Astrocyte (in vitro differentiated cells and primary cell): Measurements from ENCODE around the gene SPTBN5. TPM values are rescaled to one million over a fixed set of nuclear protein-coding genes. Genes with fewer than 3 reads are reported as not detected.

Experiments
- DNase-seq: peaks from one replicate; pipeline ENCODE4 v3.0.0-alpha.2; 2010; ENCODE audit warnings: low read depth
- FAIRE-seq: peaks from 2 replicates; lab custom pipeline; 2011; peaks lifted over from hg19 to GRCh38; lab: Jason Lieb, UNC
- H2AFZ ChIP-seq: 2 replicates; pipeline ENCODE4 v1.6.0; 2012; ENCODE audit warnings: low read depth, low read length, inconsistent platforms
- H3K27ac ChIP-seq: 2 replicates; pipeline ENCODE4 v1.5.1; 2011; ENCODE audit warnings: low read depth, low read length, inconsistent platforms
- H3K27me3 ChIP-seq: 2 replicates; pipeline ENCODE4 v1.6.0; 2011; ENCODE audit warnings: low read length, inconsistent platforms; ENCODE audit not compliant: insufficient read depth
- H3K36me3 ChIP-seq: 2 replicates; pipeline ENCODE4 v1.5.1; 2011; ENCODE audit warnings: low read length, inconsistent platforms; ENCODE audit not compliant: insufficient read depth
- H3K4me1 ChIP-seq: 2 replicates; pipeline ENCODE4 v1.5.1; 2011; ENCODE audit warnings: low read length, inconsistent platforms; ENCODE audit not compliant: insufficient read depth
- H3K4me2 ChIP-seq: 2 replicates; pipeline ENCODE4 v1.6.0; 2012; ENCODE audit warnings: low read length, inconsistent platforms
- H3K4me3 ChIP-seq: 2 replicates; pipeline ENCODE4 v1.5.1; 2011; ENCODE audit warnings: low read depth, mild to moderate bottlenecking, low read length, inconsistent platforms; ENCODE audit not compliant: insufficient read depth
- H3K79me2 ChIP-seq: 2 replicates; pipeline ENCODE4 v1.6.0; 2012; ENCODE audit warnings: mild to moderate bottlenecking, low read length, inconsistent platforms; ENCODE audit not compliant: insufficient read depth
- H3K9ac ChIP-seq: 2 replicates; pipeline ENCODE4 v1.6.0; 2012; ENCODE audit warnings: mild to moderate bottlenecking, low read length, inconsistent platforms
- H3K9me3 ChIP-seq: 2 replicates; pipeline ENCODE4 v1.5.1; 2012; ENCODE audit warnings: low read depth, mild to moderate bottlenecking, low read length, inconsistent platforms; ENCODE audit not compliant: insufficient read depth
- H4K20me1 ChIP-seq: 2 replicates; pipeline ENCODE4 v1.6.0; 2012; ENCODE audit warnings: low read length, inconsistent platforms; ENCODE audit not compliant: insufficient read depth
- H3K27ac Mint-ChIP-seq: one replicate; pipeline ENCODE4 v1.8.0; 2021; ENCODE audit warnings: mild to moderate bottlenecking, mixed read lengths; ENCODE audit not compliant: unreplicated experiment
- H3K27me3 Mint-ChIP-seq: one replicate; pipeline ENCODE4 v1.8.0; 2021; ENCODE audit warnings: low read depth, mixed read lengths; ENCODE audit not compliant: unreplicated experiment
- H3K36me3 Mint-ChIP-seq: one replicate; pipeline ENCODE4 v1.8.0; 2021; ENCODE audit warnings: low read depth, mixed read lengths; ENCODE audit not compliant: unreplicated experiment
- H3K4me1 Mint-ChIP-seq: one replicate; pipeline ENCODE4 v1.8.0; 2021; ENCODE audit warnings: low read depth, mixed read lengths; ENCODE audit not compliant: unreplicated experiment
- H3K4me3 Mint-ChIP-seq: one replicate; pipeline ENCODE4 v1.8.0; 2021; ENCODE audit warnings: mild to moderate bottlenecking, moderate library complexity, mixed read lengths; ENCODE audit not compliant: unreplicated experiment
- H3K9me3 Mint-ChIP-seq: one replicate; pipeline ENCODE4 v1.8.0; 2021; ENCODE audit warnings: mild to moderate bottlenecking, mixed read lengths; ENCODE audit not compliant: unreplicated experiment
- EZH2 ChIP-seq: IDR thresholded peaks from 2 replicates; pipeline ENCODE4 v1.6.1; 2012; ENCODE audit warnings: mild to moderate bottlenecking, low read length, inconsistent platforms; ENCODE audit not compliant: insufficient read depth
- total RNA-seq: library from RNA; stranded (reverse); gene quantifications from 2 replicates; pipeline ENCODE4 v1.2.1, GENCODE V29; 2021
- TF ChIP-seq, protein P1 (sequence below): IDR thresholded peaks from 2 replicates; pipeline ENCODE4 v1.5.1; 2011; ENCODE audit warnings: low read depth, mild to moderate bottlenecking, inconsistent platforms, low read length, moderate library complexity; ENCODE audit not compliant: insufficient read depth

SPTBN5 gene
- total RNA-seq, 1 donor from 2014 or later = 5.3 TPM

DNA sequence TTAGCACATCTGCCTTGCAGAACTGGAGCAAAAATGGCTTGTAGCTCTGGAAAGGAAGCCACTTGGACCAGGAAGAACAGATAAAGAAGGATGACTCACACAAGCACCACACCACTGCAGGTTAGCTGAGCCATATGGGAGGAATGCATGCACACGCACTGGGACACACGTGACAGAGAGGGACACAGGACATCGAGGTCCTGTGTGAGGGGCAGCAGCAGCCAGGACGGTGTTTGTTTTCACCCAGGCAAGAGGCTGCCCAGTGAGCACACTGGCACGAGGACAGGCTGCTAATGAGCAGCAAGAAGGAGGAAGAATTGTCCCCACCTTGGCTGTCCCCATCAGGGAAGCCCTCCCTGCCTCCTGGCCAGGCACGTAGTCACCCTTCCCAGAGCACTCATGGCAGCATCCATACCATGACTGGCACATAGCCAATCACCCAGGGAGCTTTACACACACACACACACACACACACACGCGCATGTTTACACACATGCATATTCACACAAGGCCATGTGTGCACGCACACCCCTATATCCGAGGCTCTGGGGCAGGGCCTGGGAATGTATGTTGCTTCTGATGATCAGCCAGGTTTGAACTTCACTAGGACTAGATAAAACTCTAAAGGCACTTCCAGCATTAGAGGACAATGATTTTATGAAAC is 24.0 kb upstream of the SPTBN5 start:
- no peak for TF ChIP-seq EZH2
- TF ChIP-seq, protein P1, sequence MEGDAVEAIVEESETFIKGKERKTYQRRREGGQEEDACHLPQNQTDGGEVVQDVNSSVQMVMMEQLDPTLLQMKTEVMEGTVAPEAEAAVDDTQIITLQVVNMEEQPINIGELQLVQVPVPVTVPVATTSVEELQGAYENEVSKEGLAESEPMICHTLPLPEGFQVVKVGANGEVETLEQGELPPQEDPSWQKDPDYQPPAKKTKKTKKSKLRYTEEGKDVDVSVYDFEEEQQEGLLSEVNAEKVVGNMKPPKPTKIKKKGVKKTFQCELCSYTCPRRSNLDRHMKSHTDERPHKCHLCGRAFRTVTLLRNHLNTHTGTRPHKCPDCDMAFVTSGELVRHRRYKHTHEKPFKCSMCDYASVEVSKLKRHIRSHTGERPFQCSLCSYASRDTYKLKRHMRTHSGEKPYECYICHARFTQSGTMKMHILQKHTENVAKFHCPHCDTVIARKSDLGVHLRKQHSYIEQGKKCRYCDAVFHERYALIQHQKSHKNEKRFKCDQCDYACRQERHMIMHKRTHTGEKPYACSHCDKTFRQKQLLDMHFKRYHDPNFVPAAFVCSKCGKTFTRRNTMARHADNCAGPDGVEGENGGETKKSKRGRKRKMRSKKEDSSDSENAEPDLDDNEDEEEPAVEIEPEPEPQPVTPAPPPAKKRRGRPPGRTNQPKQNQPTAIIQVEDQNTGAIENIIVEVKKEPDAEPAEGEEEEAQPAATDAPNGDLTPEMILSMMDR = no peak
- H3K27me3 Mint-ChIP-seq = no peaks in the 10 kb centered on the region
- H3K9ac ChIP-seq = no peak overlapping the region
- H3K27ac Mint-ChIP-seq = peak overlapping the region; percentile 63
- no peak overlapping the region for H2AFZ ChIP-seq
- no peaks in the 10 kb centered on the region for H3K27me3 ChIP-seq
- H3K79me2 ChIP-seq = peaks cover 7% of the 10 kb centered on the region
- H3K9me3 Mint-ChIP-seq = no peaks in the 10 kb centered on the region
- peaks cover 74% of the 10 kb centered on the region for H4K20me1 ChIP-seq
- H3K4me3 Mint-ChIP-seq = peak overlapping the region; percentile 47
- peaks cover 35% of the 10 kb centered on the region for H3K36me3 Mint-ChIP-seq
- H3K4me1 Mint-ChIP-seq = peaks cover 63% of the 10 kb centered on the region
- FAIRE-seq (peak; percentile 5), DNase-seq (peak; percentile 83)
- H3K4me3 ChIP-seq = peak overlapping the region; percentile 26
- peaks cover 8% of the 10 kb centered on the region for H3K36me3 ChIP-seq
- H3K4me1 ChIP-seq = peaks cover 48% of the 10 kb centered on the region
- no peaks in the 10 kb centered on the region for H3K9me3 ChIP-seq
- peak overlapping the region; percentile 75 for H3K4me2 ChIP-seq
- H3K27ac ChIP-seq = peak overlapping the region; percentile 43

DNA sequence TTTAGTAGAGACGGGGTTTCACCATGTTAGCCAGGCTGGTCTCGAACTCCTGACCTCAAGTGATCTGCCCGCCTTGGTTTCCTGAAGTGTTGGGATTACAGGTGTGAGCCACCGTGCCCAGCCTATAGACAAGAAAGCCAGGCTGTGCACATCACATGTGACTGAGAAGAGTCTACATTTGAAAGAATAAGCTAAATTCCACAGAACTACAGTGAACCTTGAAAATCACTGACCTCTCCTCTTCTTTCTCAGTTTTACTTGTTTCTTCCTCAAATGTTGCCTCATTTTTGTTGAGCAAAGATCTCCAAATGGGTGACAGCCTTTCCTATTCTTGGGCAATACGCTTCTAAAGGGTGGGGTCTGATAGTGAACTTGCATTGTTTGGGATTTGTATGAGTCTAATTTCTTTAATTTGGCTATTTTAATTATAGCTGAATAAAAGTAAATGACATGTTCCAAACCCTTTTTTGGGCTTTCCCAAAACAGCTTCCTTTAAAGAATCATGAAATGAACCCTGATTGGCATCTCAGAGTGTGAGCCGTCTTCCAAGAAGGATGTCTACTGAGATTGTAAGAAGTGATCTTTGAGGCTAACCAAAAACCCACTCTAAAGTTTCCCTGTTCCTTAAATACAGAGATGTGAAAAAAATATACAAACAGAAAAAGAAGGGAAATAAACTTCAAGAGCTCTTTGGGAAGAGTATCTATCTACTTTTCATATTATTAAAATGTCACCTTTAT is 21.6 kb upstream of the SPTBN5 start:
- Histone ChIP-seq H4K20me1 (peaks cover 71% of the 10 kb centered on the region), H2AFZ (no peak overlapping the region), H3K27me3 (no peaks in the 10 kb centered on the region), H3K4me2 (no peak overlapping the region), H3K9ac (no peak overlapping the region), H3K4me3 (no peak overlapping the region), H3K9me3 (no peaks in the 10 kb centered on the region), H3K79me2 (peaks cover 9% of the 10 kb centered on the region), H3K36me3 (peaks cover 15% of the 10 kb centered on the region), H3K4me1 (peaks cover 34% of the 10 kb centered on the region), H3K27ac (no peak overlapping the region)
- Mint-ChIP-seq H3K9me3 (no peaks in the 10 kb centered on the region), H3K36me3 (peaks cover 36% of the 10 kb centered on the region), H3K4me3 (no peak overlapping the region), H3K27me3 (no peaks in the 10 kb centered on the region), H3K27ac (no peak overlapping the region), H3K4me1 (peaks cover 54% of the 10 kb centered on the region)
- no peak for FAIRE-seq
- TF ChIP-seq EZH2 = no peak
- TF ChIP-seq, protein P1 = no peak
- no peak for DNase-seq
